HG03097 (cell line): ENCODE measurements around the gene KLHL22.
A peak's percentile ranks its signal among the peaks of the same experiment; 100 is the strongest.
"Not testable (repeated sequence)": the region's sequence is repeated elsewhere in the genome, so short reads cannot be mapped to it uniquely, and the experiment has no call there.

Experiments used
- ATAC-seq: cut with Tn5 transposase; IDR thresholded peaks from one replicate; pipeline ENCODE4 v1.9.1; 2021; ENCODE audit not compliant: unreplicated experiment, low FRiP score

Gene KLHL22

DNA sequence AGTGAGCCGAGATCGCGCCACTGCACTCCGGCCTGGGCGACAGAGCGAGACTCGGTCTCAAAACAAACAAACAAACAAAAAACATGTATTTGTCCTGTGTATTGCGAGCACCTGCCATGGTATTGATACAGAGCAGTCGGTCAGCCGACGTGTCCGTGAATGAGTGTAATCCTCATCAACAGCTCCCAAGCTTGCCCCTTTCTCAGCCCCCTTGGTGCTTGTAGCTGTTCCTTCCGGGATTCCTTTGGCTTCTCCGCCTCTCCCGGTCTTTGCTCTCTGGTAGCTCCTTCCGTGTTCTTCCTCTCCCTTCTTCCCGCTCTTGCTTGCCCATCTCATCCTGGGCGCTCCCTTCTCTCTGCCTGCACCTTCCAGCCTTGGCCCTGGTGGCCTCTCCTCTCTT, 90.7 kb downstream of the KLHL22 start:
- no peak for ATAC-seq

GRCh38 chr22:20403779-20404140, 91.8 kb downstream of the KLHL22 start:
- ATAC-seq: no peak

- no peak for ATAC-seq
These were observed 92.4 kb downstream of the KLHL22 start for GRCh38 chr22:20402960-20403778.

DNA sequence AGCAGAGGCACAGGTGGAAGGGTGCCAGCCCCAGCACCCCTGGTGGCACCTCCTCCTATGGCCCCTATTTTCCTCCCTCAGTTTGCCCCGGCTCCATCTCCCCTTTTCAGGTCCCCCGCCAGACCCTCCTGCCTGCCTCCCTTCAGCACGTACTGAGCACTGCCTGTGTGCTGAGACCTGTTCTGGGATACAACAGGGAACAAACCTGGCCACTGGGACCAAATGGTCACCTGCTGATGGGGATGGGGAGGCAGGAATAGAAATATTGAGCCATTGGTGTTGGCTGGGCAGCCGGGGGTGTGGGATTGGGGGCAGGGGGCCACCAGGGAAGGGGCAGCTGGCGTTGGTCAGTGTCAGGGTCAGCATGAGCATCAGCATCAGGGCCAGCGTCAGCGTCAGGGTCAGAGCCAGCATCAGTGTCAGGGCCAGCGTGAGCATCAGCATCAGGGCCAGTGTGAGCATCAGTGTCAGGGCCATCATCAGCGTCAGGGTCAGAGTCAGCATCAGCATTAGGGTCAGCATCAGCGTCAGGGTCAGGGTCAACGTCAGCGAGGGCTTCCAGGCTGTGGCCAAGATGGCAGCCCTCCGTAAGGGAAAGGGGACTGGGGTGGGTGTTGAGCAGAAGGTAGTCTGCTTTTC, 94.1 kb downstream of the KLHL22 start:
- no peak for ATAC-seq

- no peak for ATAC-seq
These were observed 94.8 kb downstream of the KLHL22 start for GRCh38 chr22:20400606-20401375.

- no peak for ATAC-seq
These were observed 95.6 kb downstream of the KLHL22 start for GRCh38 chr22:20399866-20400605.

DNA sequence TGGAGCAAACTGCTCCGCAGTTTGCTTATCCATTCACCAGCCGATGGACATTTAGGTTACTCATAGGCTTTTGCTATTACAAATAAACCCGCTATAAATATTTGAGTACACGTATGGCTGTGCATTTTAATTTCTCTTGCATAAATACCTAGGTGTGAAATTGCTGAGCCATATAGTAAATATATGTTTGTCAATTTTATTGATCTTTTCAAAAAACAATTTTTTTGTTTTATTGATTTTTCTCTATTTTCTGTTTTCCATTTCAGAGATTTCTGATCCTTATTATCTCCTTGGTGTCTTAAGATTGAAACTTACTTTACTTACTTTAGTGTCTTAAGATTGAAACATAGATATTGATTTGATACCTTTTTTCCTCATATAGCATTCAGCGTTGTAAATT, 97.2 kb downstream of the KLHL22 start:
- ATAC-seq: no peak

GRCh38 chr22:20397498-20397897, 98.1 kb downstream of the KLHL22 start:
- ATAC-seq: no peak

DNA sequence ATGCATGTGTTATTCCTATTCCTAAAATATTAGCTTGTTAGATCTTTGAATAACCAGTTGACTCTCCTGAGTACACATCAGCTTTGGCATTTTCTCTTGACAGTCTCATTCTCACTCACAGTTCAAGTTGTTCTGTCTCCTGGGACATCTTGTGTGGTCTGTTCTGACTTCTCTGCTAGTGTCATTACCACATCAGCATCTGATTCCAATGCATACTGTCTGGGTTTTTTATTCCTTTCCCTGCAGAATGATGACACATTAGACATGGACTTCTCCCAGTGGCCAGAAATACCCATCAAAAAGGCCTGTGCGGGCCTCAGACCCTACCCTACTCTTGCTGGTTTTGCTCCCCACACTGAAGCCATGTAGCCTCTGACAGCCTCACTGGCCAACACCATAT, 99.0 kb downstream of the KLHL22 start:
- ATAC-seq: no peak

DNA sequence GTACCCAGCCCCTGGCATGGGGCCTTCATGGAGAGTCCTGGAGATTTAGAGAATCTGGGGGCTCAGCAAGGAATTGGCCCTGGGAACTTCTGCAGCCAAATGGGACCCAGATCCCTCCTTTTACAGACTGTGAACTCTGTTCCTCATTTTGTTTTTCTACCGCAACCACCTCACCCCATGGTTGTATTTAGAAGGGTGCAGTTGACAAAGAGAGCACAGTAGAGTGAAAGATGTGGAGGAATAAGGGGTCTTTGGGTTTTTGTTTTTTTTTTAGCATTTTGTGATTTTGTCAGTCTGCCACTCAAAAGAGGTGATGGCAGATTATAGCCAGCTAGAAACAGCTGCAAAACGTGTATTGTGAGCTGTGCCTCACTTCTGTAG, 99.7 kb downstream of the KLHL22 start:
- ATAC-seq: no peak

DNA sequence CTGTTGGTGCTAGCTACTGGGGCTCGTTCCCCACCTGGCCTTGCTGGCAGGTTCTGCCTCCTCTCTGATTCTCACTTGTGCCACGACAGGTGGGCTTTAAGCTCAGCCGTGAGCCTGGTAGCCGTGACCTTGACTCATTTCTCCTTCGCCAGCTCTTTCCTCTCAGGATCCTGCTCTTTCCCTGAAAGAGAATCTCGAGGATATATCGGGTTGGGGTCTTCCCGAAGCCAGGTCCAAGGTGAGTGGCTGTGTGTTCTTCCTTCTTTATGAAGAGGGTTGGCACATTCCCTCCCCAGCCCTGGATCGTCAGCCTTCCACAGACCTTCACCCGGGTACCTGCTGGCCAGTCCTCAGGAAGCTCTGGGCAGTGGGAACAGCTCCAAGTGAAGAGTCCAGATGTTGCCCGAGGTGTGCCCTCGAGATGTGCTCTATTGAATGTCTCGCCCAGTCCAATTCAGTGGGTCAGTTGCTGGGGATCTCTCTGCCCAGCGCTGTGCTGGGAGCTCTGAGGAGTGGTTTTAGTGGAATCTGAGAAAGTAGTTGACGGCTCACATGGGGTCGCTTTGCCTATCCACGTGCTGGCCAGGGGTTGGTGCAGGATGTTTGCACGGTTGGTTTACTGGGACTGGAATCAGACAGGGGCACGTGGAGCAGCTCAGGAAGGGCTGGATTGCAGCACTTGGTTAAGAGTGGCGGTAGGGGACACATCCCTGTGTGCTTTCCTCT, 100.3 kb downstream of the KLHL22 start:
- ATAC-seq: no peak

DNA sequence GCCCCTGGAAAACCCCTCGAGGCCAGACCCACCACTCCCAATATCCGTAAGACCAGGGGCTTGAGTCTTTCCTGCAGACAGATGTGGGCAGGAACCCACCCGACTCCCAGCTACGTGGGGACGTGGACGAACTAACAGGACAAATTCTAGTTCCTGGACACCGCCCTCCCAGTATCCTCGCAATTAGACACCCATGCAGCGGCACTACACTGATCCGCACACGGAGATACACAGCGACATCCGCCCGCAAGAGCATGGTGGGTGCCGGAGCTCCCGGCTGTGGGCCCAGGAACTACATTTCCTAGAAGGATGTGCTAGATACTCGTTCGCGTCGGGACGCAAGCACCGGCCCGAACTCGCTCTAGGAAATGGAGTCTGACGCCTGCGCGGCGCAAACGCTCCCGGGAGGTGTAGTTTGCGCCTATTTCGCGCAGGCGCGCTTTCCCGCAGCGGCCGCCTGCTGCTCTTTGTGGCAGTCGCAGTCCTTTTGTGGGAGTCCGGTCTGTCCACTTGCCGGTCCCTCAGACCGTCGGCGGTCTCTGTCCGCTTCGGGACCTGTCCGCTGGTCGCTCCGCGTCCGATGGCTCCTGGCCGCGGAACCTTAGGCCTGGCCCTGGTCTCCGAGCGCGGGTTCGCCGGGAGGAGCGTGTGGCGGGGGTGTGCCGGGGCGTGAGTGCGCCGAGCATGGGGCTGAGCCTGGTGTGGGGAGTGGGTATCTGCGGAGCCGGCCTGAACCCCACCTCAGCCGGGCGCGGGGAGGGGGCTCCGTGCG, 101.7 kb downstream of the KLHL22 start, which contains the start of gene ZNF74:
TSS of gene ZNF74 (plus strand) at position 447 of the 772 bp plus-strand sequence. CDS start 478 bp downstream, outside the sequence.
- peak; percentile 73 for ATAC-seq

- peak; percentile 7 for ATAC-seq
These were observed 102.5 kb downstream of the KLHL22 start for GRCh38 chr22:20392983-20393704.

DNA sequence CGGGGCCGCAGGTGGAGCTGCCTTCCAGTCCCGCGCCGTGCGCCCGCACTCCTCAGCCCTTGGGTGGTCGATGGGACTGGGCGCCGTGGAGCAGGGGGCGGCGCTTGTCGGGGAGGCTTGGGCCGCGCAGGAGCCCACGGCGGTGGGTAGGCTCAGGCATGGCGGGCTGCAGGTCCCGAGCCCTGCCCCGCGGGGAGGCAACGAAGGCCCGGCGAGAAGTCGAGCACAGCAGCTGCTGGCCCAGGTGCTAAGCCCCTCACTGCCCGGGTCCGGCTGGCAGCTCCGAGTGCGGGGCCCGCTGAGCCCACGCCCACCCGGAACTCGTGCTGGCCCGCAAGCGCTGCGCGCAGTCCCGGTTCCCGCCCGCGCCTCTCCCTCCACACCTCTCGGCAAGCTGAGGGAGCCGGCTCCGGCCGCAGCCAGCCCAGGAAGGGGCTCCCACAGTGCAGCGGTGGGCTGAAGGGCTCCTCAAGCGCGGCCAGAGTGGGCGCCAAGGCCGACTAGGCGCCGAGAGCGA, 103.2 kb downstream of the KLHL22 start:
- not testable (repeated sequence) for ATAC-seq
